ENCODE results near the gene LY9.

- TF ChIP-seq EZH2 (IDR thresholded peaks at IDR 0.05; ENCODE audit: insufficient read depth, poor library complexity, severe bottlenecking) (no peak), EZH2phosphoT487 (IDR thresholded peaks at IDR 0.05; ENCODE audit: insufficient read depth, low read depth) (no peak)
Measured at GRCh38 chr1:160778976-160779375, 17.0 kb upstream of the LY9 start.
